Effector memory CD8-positive, alpha-beta T cell (primary cell): ENCODE data around the gene TRIM7.
"Not testable (repeated sequence)": the region's sequence is repeated elsewhere in the genome, so short reads cannot be mapped to it uniquely, and the experiment has no call there.

Experiments used
- ATAC-seq: fragments of 150-1000 bp; cut with Tn5 transposase; replicated peaks from 2 replicates; pipeline ENCODE4 v1.10.0; 2021; ENCODE audit warnings: mild to moderate bottlenecking, moderate library complexity
- DNase-seq, 3 experiments: peaks; one replicate each; pipeline ENCODE4 v3.0.0; 2021
- H3K27ac Mint-ChIP-seq, 2 donors: one replicate each; pipeline ENCODE4 v1.8.0; 2022; ENCODE audit warnings: mild to moderate bottlenecking in 2 of 2, mixed read lengths in 2 of 2, moderate library complexity in 2 of 2
- H3K27me3 Mint-ChIP-seq, 2 donors: one replicate each; pipeline ENCODE4 v1.8.0; 2022; ENCODE audit warnings: mixed read lengths in 2 of 2
- H3K36me3 Mint-ChIP-seq: one replicate; pipeline ENCODE4 v1.8.0; 2022; ENCODE audit warnings: mild to moderate bottlenecking, moderate library complexity, mixed read lengths; ENCODE audit not compliant: insufficient read depth
- H3K4me1 Mint-ChIP-seq, 2 donors: one replicate each; pipeline ENCODE4 v1.8.0; 2022; ENCODE audit warnings: low read depth in 2 of 2, mixed read lengths in 2 of 2
- H3K4me3 Mint-ChIP-seq, 2 donors: one replicate each; pipeline ENCODE4 v1.8.0; 2022; ENCODE audit warnings: mild to moderate bottlenecking in 2 of 2, mixed read lengths in 2 of 2, moderate library complexity in 2 of 2
- H3K9me3 Mint-ChIP-seq, 2 donors: one replicate each; pipeline ENCODE4 v1.8.0; 2022; ENCODE audit warnings: mixed read lengths in 2 of 2

TRIM7 gene

DNA sequence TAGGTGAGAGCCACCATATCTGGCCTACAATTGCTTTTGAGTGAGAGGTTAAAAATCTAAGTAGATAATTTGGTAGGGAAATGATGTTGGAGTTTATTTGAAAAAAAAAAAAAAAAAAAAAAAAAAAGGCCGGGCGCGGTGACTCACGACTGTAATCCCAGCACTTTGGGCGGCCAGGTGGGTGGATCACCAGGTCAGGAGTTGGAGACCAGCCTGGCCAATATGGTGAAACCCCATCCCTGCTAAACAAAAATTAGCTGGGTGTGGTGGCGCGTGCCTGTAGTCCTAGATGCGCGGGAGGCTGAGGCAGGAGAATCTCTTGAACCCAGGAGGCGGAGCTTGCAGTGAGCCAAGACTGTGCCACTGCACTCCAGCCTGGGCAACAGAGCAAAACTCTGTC is 9.3 kb upstream of the TRIM7 start:
- peaks cover 20 to 25% of the 10 kb centered on the region in 2 donors for H3K4me1 Mint-ChIP-seq
- H3K9me3 Mint-ChIP-seq, ATAC-seq, H3K27me3 Mint-ChIP-seq, H3K27ac Mint-ChIP-seq, H3K4me3 Mint-ChIP-seq, DNase-seq: not testable (repeated sequence)
- H3K36me3 Mint-ChIP-seq: peaks cover 30% of the 10 kb centered on the region

DNA sequence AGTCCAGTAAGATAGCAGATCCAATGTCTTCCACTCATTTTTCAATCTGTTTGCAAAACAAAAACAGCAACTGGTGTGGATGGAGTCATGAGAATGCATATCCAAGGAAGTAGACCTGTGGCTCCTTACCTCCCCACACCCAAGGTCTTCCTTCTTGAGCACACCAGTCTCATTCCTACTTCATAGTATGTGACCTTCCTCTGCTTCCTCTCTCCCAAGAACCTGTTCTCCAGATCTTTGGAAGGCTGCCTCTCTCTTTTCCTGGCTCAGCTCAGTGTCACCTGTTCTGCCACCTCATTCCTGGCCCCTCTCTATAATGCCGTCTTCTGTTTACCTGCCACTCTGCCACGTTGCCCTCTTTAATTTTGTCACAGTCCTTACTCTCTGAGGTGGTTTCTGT is 7.9 kb upstream of the TRIM7 start:
- Mint-ChIP-seq H3K27ac (no peak overlapping the region), H3K9me3 (peaks cover 0 to 1% of the 10 kb centered on the region in 2 donors), H3K4me3 (no peak overlapping the region), H3K36me3 (peaks cover 29% of the 10 kb centered on the region), H3K4me1 (peaks cover 14 to 24% of the 10 kb centered on the region in 2 donors), H3K27me3 (no peaks in the 10 kb centered on the region)
- ATAC-seq (no peak), DNase-seq (no peak)

DNA sequence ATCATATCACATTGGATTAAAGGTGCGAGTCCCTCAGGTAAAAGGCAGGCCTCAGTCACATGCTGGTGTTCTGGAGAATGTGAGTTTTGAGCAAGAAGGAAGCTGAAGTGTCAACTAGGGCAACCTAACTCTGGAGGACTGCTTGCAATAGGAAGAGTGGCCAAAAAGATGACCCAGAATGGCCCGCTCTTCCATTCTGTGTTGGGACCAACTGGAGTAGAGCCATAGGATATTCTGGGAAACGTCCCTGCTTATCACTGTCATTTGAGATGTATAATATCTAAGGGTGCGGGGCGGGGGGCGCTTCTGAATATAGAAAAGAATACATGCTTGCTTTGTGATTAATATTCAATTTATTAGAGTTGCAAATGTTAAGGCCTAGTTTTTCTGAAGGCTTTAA is 7.1 kb upstream of the TRIM7 start:
- Mint-ChIP-seq H3K9me3 (peaks cover 0 to 2% of the 10 kb centered on the region in 2 donors), H3K27me3 (peaks cover 0 to 6% of the 10 kb centered on the region in 2 donors), H3K4me3 (no peak overlapping the region), H3K27ac (no peak overlapping the region), H3K36me3 (peaks cover 29% of the 10 kb centered on the region), H3K4me1 (peaks cover 11 to 26% of the 10 kb centered on the region in 2 donors)
- DNase-seq (no peak), ATAC-seq (no peak)

DNA sequence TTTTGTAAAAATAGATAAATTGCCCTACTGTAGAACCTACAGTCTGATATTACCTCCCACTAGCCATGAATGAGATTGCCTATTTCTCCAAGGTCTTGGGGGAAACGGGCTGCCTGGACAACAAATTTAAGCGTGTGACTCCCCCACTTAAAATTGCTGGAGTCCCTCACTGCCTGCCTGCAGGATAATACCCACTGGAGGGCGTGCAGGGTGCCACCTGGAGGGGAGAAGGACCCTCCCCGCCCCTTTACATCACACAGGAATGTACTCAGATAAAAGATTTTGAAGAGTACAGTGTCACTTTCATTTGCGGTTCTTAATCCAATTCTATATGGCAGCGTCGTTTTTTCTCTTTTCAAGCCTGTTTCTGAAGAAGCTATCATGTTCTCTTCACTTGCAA is 6.2 kb upstream of the TRIM7 start:
- H3K27ac Mint-ChIP-seq: no peak overlapping the region
- H3K27me3 Mint-ChIP-seq: peaks cover 6 to 14% of the 10 kb centered on the region in 2 donors
- DNase-seq (no peak), ATAC-seq (no peak)
- peaks cover 16 to 28% of the 10 kb centered on the region in 2 donors for H3K4me1 Mint-ChIP-seq
- H3K4me3 Mint-ChIP-seq: no peak overlapping the region
- H3K9me3 Mint-ChIP-seq: peaks cover 0 to 2% of the 10 kb centered on the region in 2 donors
- H3K36me3 Mint-ChIP-seq: peaks cover 32% of the 10 kb centered on the region

DNA sequence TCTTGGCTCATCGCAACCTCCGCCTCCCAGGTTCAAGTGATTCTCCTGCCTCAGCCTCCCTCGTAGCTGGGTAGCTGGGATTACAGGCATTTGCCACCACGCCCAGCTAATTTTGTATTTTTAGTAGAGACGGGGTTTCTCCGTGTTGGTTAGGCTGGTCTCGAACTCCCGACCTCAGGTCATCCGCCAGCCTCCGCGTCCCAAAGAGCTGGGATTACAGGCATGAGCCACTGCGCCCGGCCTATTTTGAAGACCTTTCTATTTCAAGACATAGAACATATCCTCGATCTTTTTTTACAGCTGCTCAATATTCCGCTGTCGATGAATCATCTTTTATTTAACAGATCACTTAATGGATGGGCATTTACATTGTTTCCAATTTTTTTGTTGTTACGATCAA is 5.7 kb upstream of the TRIM7 start:
- not testable (repeated sequence) for H3K4me3 Mint-ChIP-seq, H3K27ac Mint-ChIP-seq, DNase-seq, ATAC-seq, H3K9me3 Mint-ChIP-seq
- Mint-ChIP-seq H3K4me1 (peaks cover 20 to 32% of the 10 kb centered on the region in 2 donors), H3K27me3 (peaks cover 11 to 17% of the 10 kb centered on the region in 2 donors), H3K36me3 (peaks cover 37% of the 10 kb centered on the region)

DNA sequence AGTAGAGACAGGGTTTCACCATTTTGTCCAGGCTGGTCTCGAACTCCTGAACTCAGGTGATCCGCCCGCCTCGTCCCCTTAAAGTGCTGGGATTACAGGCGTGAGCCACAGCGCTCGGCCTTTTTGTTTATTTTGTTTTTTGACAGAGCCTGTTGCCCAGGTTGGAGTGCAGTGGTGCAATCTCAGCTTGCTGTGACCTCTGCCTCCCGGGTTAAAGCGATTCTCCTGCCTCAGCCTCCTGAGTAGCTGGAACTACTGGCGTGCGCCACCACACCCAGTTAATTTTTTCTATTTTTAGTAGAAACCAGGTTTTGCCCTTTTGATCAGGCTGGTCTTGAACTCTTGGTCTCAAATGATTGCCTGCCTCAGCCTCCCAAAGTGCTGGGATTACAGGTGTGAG is 5.2 kb upstream of the TRIM7 start:
- H3K4me1 Mint-ChIP-seq: peaks cover 22 to 35% of the 10 kb centered on the region in 2 donors
- peaks cover 41% of the 10 kb centered on the region for H3K36me3 Mint-ChIP-seq
- not testable (repeated sequence) for ATAC-seq, DNase-seq, H3K27ac Mint-ChIP-seq, H3K9me3 Mint-ChIP-seq, H3K4me3 Mint-ChIP-seq
- peaks cover 11 to 17% of the 10 kb centered on the region in 2 donors for H3K27me3 Mint-ChIP-seq

DNA sequence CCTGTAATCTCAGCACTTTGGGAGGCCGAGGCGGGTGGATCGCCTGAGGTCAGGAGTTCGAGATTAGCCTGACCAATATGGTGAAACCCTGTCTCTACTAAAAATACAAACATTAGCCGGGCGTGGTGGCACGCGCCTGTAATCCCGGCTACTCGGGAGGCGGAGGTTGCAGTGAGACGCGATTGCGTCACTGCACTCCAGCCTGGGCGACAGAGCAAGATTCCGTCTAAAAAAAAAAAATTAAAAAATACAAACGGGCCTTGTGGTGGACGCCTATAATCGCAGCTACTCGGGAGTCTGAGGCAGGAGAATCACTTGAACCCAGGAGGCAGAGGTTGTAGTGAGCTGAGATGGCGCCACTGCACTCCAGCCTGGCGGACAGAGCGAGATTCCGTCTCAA is 4.0 kb upstream of the TRIM7 start:
- H3K4me3 Mint-ChIP-seq, H3K27ac Mint-ChIP-seq, DNase-seq, H3K9me3 Mint-ChIP-seq, ATAC-seq: not testable (repeated sequence)
- H3K4me1 Mint-ChIP-seq: peaks cover 22 to 32% of the 10 kb centered on the region in 2 donors
- H3K27me3 Mint-ChIP-seq: peaks cover 11 to 17% of the 10 kb centered on the region in 2 donors
- peaks cover 43% of the 10 kb centered on the region for H3K36me3 Mint-ChIP-seq

DNA sequence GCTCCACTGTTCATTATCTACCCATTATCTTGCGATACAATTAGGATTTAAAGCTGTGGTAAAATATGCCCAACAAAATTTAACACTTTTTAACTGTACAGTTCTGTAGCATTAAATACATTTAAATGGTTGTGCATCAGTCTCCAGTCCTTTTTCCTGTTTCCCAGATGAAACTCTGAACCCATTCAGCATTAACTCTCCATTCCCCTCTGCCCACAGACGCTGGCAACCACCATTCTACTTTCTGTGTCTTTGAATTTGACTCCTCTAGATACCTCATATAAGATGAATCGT is 2.9 kb upstream of the TRIM7 start:
- ATAC-seq (no peak), DNase-seq (no peak)
- H3K36me3 Mint-ChIP-seq: peaks cover 42% of the 10 kb centered on the region
- H3K4me1 Mint-ChIP-seq: peaks cover 23 to 35% of the 10 kb centered on the region in 2 donors
- H3K27me3 Mint-ChIP-seq: peaks cover 11 to 17% of the 10 kb centered on the region in 2 donors
- peaks cover 0 to 2% of the 10 kb centered on the region in 2 donors for H3K9me3 Mint-ChIP-seq
- H3K27ac Mint-ChIP-seq: peak overlapping the region; percentile 99 to 100
- peak overlapping the region; percentile 87 to 98 for H3K4me3 Mint-ChIP-seq

DNA sequence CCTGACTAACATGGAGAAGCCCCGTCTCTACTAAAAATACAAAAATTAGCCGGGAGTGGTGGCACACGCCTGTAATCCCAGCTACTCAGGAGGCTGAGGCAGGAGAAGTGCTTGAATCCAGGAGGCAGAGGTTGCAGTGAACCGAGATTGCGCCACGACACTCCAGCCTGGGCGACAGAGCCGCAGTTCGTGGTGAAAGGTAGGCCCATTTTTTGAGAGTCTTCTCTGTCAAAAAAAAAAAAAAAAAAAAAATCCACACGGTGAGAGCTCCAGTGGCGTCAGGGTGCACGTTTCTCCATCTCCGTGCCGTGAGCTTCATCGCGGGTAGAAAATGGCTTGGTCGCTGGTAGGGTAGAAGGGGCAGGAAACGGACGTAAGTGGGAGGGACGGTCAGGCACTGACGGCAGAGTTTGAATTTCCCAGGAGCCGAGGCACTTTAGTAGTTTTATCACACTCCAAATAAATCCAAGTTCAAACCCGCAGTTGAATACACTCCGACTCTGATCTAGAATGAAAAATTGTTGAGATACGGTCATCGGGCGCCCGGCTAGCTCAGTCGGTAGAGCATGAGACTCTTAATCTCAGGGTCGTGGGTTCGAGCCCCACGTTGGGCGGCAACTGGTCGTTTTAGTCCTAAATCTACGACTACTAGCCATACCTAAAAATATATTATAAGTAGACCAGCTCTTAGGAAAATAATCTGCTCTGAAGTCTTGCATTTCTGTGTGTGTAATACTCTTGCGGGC is 2.4 kb upstream of the TRIM7 start:
- Mint-ChIP-seq H3K4me1 (peaks cover 23 to 35% of the 10 kb centered on the region in 2 donors), H3K27me3 (peaks cover 11 to 17% of the 10 kb centered on the region in 2 donors), H3K4me3 (peak overlapping the region; percentile 87 to 98), H3K36me3 (peaks cover 41% of the 10 kb centered on the region), H3K27ac (peak overlapping the region; percentile 99 to 100), H3K9me3 (peaks cover 0 to 2% of the 10 kb centered on the region in 2 donors)
- peak; percentile 58 to 74 (median 63) for DNase-seq
- ATAC-seq: peak; percentile 70

DNA sequence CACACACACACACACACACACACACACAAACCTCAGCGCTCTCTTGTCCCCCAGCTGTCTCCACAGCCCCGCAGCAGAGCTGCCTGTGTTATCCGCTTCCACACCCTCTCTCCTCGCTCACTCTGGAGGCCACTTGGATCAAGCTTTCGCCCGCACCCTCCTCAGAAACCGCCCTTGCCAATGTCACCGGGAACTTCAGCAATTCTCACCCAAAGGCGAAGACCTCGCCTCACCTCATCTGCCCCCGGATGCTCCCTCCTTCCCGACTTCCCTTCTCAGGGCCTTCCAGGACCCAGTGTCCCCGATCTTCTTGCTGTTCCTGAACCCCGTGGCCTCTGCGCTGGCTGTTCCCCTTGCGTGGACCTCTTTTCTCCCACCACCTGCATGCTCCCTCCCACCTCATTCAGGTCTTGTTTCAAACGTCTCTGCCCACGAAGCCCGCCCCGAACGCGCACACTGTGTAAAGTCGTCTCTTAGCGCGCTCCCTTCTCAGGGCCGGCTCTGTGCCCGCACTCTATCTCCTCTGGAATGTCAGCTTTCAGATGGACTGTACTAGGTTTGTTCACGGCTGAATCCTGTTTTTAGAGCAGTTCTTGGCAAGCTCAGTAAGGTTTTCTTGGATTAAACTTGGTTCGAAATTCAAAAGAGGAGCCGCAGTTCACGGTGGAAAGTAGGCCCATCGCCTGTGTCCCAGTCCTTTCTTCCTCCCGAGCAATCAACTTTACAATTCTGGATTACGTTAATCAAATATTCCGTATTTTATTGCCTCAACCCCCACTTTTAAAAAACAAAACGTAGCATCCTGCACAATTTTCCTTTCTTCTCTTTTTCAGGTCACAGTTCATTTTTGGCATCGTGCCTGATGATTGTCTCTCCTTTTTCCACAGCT is 1.0 kb upstream of the TRIM7 start:
- Mint-ChIP-seq H3K27me3 (peaks cover 11 to 17% of the 10 kb centered on the region in 2 donors), H3K9me3 (peaks cover 0 to 2% of the 10 kb centered on the region in 2 donors), H3K4me1 (peaks cover 23 to 35% of the 10 kb centered on the region in 2 donors)

DNA sequence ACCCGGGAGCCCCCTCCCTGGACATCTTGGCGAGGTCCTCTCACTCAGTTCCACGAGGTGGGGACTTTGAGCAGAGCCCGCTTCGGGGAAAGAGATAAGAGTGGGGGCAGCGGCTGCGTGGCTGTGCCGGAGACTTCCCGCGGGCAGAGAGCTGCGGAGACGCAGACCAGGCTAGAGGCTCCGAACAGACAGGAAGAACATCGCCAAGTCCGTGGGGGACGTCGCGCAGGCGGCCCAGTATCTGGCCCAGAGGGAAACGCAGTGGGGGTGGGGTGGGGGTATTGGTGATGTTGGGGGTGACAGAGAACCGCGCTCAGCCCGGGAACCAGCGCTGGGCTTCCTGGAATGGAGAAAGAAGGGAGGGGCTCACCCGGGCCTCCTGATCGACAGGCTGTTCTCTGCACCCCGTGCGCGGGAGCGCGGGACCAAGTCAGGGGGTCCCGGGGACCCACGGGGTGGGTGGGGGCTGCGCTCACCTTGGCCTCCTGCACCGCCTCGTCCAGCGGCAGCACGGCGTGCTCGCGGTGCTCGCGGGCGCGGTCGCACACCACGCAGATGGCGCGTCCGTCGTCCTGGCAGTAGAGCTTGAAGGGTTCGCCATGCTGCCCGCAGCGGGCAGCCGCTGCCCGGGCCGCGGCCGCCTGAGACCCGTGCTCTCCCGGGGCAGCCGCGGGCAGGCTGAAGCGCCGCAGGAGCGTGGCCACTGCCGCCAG is 727 bp downstream of the TRIM7 start:
- ATAC-seq (peak; percentile 4), DNase-seq (peak in 1 of 3 experiments; percentile 20)
- Mint-ChIP-seq H3K27me3 (peaks cover 11 to 17% of the 10 kb centered on the region in 2 donors), H3K9me3 (peaks cover 0 to 2% of the 10 kb centered on the region in 2 donors), H3K36me3 (peaks cover 39% of the 10 kb centered on the region), H3K4me3 (peak overlapping the region; percentile 87 to 90), H3K27ac (peak overlapping the region; percentile 26 to 54), H3K4me1 (peaks cover 23 to 35% of the 10 kb centered on the region in 2 donors)

More for the DNA sequence above, 1.0 kb upstream of the TRIM7 start:
- ATAC-seq (no peak), DNase-seq (no peak)
- H3K27ac Mint-ChIP-seq: peak overlapping the region; percentile 99 to 100
- H3K36me3 Mint-ChIP-seq: peaks cover 41% of the 10 kb centered on the region
- peak overlapping the region; percentile 87 to 98 for H3K4me3 Mint-ChIP-seq

DNA sequence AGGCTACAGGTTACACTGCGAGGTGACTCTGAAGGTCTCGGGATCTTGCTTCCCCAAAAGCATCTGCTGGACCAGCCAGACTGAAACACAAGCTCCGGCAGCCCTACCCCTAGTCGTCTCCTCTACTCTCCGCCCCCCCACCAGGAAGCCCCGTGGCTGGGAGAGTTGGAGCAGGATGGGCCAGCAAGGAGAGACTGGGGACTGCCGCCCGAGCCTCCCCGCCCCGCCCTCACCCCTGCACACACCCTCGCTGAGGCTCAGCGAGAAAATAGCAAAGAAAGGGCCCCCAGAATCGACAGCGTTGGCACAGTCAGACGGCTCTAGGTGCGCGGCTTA is 1.3 kb downstream of the TRIM7 start:
- Mint-ChIP-seq H3K4me3 (peak overlapping the region; percentile 86 to 90), H3K9me3 (peaks cover 0 to 2% of the 10 kb centered on the region in 2 donors), H3K4me1 (peaks cover 23 to 35% of the 10 kb centered on the region in 2 donors), H3K27ac (peak overlapping the region; percentile 26 to 54), H3K36me3 (peaks cover 35% of the 10 kb centered on the region), H3K27me3 (peaks cover 11 to 17% of the 10 kb centered on the region in 2 donors)
- no peak for DNase-seq
- peak; percentile 3 for ATAC-seq

DNA sequence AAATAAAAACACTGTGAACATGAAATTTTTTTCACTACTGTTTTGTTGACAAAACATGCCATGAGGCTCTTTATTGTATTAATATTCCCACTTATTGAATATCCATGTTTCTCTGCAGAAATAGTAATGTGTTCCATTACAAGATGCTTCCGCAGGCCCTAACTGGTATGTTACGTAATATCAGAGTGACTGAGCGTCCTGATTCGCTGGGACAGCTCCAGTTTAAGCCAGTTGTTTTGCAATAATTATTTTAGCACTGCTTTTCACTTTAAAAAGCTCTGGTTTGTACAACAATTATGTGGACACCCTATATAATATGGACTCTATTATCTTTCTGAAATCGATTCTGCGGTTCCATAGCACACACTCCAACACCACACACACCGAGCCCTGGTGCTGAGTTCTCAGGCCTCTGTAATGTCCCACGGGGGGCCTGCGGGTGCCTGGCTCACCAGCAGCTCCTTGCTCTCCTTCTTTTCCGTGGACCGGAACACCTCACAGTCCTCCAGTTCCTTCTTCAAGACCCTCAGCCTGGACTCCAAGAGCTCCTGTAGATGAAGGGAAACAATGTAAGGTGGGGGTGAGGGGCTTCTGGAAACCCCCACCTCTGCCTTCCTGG is 1.8 kb downstream of the TRIM7 start:
- peak overlapping the region; percentile 86 to 90 for H3K4me3 Mint-ChIP-seq
- H3K9me3 Mint-ChIP-seq: peaks cover 0 to 2% of the 10 kb centered on the region in 2 donors
- DNase-seq (no peak), ATAC-seq (no peak)
- H3K36me3 Mint-ChIP-seq: peaks cover 32% of the 10 kb centered on the region
- peaks cover 11 to 17% of the 10 kb centered on the region in 2 donors for H3K27me3 Mint-ChIP-seq
- H3K4me1 Mint-ChIP-seq: peaks cover 23 to 33% of the 10 kb centered on the region in 2 donors
- H3K27ac Mint-ChIP-seq: no peak overlapping the region
